GM19351 (cell line): Measurements from ENCODE around the gene KCP.

Experiments
- ATAC-seq: cut with Tn5 transposase; IDR thresholded peaks from one replicate; pipeline ENCODE4 v1.9.1; 2021; ENCODE audit warnings: mild to moderate bottlenecking, moderate library complexity; ENCODE audit not compliant: unreplicated experiment

The KCP gene

DNA sequence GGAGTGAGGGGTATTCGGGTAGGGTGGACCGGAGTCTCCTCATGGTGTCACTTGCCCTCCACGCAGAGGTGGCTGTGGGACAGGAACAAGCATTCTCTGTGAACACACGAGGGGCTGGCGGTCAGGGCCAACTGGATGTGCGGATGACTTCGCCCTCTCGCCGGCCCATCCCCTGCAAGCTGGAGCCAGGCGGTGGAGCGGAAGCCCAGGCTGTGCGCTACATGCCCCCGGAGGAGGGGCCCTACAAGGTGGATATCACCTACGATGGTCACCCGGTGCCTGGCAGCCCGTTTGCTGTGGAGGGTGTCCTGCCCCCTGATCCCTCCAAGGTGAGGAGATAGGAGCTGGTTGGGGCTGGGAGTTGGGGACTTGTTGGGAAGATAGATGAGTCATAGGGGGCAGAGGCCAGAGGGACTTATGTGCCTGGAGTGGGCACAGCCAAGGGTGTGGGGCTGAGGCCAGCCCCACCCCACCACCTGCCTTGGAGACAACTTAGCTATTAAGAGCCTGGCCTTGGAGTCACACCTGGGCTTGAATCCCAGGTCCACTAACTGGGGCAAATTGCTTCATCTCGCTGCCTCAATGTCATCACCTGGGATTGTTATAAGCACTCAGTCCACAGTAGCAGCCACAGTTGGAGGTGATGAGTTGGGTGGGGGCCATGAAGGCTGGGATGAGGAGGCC is 66.4 kb downstream of the KCP start:
- no peak for ATAC-seq

DNA sequence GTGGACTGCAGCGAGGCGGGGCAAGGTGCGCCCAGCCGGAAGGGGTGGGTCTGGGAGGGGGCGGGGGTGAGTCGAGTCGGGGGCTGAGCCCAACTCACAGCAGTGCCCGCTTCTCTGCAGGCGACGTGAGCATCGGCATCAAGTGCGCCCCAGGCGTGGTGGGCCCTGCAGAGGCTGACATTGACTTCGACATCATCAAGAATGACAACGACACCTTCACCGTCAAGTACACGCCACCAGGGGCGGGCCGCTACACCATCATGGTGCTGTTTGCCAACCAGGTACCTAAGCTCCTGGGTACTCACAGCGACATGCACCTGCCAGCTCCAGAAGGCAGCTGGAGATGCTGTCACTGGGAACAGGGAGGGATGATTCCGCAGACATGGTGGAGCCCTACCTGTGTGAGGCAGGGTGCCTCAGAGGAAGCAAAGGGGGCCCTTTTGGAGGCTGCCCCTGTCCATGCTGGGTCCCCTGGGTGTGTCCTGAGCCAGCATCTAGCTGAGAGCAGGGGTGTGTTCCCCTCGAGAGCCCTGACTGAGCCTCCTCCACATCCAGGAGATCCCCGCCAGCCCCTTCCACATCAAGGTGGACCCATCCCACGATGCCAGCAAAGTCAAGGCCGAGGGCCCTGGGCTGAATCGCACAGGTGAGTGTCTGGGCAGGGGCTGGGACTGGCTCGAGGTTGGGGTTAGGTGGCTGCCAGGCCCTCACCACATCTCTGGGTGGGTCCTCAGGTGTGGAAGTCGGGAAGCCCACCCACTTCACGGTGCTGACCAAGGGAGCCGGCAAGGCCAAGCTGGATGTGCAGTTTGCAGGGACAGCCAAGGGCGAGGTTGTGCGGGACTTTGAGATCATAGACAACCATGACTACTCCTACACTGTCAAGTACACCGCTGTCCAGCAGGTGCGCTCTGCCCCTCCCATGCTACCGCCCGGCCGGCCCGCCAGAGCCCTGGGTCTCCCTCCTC is 67.6 kb downstream of the KCP start:
- no peak for ATAC-seq

DNA sequence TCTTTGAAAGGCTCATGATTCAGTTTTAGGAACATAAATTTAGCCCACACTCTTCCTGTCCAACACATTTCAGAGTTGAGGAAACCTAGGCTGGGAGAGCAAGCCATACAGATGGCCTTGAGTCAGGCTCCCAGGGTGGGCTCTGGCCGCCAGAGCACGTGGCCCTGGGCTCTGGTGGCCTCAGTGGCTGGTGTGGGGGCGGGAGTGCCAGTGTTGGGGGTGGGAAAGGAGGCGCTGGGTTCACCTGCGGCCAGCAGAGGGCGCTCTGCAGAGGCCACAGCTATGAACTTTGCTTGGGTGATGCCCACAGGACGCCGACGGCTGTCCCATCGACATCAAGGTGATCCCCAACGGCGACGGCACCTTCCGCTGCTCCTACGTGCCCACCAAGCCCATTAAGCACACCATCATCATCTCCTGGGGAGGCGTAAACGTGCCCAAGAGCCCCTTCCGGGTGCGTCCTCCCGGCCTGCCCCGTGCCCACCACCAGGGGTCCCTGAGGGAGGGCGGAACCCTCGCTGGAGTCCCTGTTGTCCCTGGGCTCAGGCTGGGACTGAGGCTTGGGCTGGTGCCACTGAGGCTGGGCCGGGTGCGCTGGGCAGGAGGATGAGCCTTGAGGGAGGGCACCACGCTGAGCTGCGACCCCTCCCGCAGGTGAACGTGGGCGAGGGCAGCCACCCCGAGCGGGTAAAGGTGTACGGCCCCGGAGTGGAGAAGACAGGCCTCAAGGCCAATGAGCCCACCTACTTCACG is 68.4 kb downstream of the KCP start:
- ATAC-seq: no peak

DNA sequence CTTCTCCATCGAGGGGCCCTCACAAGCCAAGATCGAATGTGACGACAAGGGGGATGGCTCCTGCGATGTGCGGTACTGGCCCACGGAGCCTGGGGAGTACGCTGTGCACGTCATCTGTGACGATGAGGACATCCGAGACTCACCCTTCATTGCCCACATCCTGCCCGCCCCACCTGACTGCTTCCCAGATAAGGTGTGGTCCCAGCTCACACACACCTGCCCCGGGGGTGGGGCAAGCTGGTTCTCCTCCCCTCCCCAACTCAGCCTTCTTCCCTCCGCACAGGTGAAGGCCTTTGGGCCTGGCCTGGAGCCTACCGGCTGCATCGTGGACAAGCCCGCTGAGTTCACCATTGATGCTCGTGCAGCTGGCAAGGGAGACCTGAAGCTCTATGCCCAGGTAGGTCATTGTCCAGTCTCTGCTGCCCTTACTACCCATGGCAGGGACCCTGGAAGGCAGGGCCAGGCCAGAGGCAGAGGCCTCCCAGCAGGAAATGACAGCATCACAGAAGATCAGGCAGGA is 69.3 kb downstream of the KCP start:
- no peak for ATAC-seq

DNA sequence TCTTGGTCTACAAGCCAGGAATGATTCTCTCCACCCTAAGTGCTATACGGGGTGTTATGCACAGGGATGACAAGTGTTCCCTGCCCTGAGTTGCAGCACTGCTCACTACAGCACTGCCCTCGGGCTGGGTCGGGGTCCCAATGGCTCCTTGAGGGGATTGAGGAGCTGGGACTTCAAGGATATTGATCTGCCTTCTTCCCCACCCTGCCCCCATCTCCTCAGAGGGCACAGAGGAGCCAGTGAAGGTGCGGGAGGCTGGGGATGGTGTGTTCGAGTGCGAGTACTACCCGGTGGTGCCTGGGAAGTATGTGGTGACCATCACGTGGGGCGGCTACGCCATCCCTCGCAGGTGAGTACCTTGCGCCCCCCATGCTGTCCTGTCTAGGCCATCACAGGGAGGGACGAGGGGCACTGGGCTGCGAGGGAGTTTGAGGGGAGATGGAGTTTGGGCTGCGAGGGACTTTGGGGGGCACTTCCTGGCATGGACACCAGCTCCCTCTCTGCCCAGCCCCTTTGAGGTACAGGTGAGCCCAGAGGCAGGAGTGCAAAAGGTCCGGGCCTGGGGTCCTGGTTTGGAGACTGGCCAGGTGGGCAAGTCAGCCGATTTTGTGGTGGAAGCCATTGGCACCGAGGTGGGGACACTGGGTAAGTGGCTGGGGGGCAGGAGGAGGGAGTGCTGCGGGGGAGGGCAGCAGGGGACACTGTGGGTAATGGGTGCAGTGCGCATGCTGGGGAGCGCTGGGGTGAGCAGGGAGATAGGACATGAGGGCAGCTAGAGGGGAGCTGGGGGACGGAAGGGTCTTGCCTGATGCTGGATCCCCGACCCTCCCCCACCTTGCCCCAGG is 70.0 kb downstream of the KCP start:
- ATAC-seq: no peak

DNA sequence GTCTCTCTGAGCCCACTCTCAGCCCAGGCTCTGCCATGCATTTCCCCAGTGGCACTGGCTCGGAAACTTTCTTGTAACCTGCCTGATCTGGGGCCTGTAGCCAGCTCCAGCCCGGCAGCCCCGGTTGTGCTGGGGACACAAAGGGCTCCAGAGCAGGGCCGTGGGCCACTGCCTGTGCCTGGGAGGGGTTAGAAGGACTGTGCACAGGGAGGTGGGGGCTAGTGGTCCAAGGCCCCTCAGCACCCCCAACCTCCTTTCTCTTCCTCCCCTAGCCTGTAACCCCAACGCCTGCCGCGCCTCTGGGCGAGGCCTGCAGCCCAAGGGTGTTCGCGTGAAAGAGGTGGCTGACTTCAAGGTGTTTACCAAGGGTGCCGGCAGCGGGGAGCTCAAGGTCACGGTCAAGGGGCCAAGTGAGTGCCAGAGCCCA is 70.7 kb downstream of the KCP start:
- no peak for ATAC-seq

DNA sequence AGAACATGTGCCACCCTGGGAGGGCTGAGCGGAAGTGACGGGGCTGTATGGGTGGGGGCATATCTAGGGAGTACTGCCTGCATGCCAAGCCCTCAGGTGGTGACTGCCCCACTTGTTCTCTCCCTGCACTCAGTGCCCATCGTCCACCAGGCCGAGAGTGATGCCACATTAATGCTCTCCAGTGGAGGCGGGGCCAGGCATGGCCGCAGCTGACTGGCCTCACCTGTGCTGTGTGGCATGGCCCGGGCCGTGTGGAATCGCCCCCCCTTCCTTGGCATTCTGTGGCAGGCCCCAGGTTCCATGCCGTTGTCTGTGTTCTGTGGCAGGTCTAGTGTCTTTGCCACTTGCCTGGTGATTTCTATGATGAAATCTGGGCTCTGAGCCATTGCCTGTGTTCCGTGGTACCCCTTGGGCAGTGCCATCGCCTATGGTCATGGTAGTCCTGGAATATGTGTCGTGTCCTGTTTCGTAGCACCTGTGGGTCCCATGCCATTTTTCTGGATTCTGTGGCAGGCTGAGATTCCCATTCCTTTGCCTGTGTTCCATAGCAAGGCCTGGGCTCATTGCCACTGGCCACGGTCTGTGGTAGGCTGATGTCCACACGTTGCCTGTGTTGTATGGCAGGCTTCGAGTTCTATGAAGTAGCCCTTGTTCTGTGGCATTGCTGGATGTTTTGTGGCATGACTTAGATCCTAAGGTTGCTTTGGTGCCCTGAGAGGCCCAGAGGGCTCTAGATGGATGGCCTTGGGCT is 71.4 kb downstream of the KCP start:
- no peak for ATAC-seq

DNA sequence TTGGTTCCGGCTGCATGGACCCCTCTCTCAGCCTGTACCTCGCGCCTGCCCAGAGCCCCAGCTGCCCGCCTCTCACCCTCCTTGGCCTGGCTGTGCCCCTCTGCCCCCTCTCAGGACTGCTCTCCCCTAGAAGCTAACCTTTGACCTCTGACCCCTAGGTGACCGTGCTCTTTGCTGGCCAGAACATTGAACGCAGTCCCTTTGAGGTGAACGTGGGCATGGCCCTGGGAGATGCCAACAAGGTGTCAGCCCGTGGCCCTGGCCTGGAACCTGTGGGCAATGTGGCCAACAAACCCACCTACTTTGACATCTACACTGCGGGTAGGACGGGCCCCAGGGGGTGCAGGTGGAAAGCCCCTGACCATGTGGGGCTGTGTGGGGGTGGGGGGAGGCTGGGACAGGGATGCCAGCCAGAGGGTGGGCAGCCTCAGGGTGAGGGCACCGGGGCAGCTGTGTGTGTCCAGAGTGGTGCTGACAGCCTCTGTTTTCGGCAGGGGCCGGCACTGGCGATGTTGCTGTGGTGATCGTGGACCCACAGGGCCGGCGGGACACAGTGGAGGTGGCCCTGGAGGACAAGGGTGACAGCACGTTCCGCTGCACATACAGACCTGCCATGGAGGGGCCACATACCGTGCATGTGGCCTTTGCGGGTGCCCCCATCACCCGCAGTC is 72.3 kb downstream of the KCP start:
- no peak for ATAC-seq

DNA sequence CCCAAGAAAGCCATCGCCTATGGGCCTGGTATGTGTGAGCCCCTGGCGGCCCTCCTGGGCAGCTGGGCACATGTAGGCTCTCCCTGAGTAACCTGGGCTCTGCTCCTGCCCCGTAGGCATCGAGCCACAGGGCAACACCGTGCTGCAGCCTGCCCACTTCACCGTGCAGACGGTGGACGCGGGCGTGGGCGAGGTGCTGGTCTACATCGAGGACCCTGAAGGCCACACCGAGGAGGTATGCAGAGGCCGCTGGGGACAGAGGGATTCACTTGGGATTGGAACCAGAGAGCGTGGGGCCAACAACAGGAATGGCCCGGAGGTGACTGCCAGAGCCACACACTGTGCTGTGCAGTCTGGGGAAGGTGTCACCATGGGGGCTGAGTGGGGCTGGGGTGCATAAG is 73.0 kb downstream of the KCP start:
- ATAC-seq: no peak

DNA sequence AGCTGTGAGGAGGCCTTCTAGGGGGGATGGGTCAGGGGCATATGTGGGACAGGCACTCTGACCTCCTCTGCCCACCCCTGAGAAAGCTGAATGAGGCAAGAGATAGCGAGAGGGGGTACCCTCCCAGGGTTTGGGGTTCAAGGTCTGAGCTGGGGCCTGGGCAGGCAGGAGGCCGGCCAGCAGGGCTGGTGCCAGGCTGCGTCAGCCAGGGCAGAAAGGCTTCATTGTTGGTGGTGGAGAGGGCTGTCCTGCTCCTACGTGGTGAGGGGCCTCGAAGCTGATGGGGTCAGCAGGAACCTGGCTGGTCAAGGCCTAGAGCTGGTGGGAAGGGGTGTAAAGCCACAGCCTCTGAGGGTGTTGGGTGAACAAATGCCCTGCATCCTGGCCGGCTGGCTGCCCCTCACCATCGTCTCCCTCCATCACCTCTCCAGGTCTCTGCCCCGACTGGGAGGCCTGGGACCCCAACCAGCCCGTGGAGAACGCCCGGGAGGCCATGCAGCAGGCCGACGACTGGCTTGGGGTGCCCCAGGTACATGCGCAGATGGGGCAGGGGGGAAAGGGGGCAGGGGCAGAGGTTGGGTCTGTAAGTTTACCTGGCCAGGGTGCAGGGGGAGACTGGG is 73.7 kb downstream of the KCP start:
- ATAC-seq: no peak

DNA sequence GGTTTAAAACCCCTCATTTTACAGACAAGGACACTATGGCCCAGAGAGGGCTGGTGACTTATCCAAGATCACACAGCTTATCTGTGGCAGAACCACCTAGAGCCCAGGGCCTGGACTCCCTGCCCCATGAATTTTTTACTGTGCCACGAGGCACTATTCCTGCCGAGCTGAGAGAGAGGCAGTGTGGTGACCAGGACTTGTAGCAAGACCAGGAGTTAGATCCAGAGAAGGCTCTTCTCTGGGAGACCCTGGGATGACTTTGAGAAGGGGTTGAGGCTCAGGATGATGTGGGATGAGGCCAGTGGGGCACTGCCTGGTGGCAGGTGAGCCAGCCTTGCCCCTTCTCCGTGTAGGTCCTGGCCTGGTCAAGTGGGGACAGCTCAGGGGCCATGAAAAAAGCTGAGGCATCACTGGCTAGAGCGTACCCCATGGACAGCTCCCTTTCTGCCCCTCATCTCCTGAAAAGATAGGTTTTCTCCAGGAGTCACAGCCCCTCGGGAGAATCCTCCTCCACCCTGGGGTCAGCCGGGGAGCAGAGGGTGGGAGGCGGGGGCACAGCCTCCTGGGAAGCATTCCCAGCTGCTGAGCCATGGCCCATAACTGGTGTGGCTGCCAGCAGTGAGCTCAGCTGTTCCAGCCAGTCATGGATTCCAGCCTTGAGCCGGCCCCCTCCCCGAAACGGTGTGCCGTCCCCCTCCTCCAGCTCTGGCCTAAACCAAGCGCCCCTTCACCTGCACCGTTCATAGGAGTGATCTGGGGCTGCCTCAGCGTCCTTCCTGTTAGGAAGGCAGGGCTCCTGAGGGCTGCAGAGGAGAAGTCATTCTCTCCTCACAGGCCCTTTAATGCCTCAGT is 74.5 kb downstream of the KCP start:
- ATAC-seq: no peak

DNA sequence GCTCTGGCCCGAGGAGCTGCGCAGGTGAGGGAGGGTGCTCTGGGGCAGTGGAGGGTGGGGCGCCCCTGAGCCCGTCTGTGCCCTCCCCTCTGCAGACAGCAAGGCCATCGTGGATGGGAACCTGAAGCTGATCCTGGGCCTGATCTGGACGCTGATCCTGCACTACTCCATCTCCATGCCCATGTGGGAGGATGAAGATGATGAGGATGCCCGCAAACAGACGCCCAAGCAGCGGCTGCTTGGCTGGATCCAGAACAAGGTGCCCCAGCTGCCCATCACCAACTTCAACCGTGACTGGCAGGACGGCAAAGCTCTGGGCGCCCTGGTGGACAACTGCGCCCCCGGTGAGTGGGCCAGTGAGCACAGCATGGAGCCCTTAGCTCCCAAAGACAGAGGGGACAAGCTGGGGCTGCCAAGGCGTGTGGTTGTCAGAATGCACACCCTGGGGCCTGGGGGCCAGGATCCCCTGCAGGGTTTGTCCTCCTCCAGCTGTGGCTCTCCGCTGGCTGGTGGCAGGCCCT is 75.2 kb downstream of the KCP start:
- no peak for ATAC-seq

DNA sequence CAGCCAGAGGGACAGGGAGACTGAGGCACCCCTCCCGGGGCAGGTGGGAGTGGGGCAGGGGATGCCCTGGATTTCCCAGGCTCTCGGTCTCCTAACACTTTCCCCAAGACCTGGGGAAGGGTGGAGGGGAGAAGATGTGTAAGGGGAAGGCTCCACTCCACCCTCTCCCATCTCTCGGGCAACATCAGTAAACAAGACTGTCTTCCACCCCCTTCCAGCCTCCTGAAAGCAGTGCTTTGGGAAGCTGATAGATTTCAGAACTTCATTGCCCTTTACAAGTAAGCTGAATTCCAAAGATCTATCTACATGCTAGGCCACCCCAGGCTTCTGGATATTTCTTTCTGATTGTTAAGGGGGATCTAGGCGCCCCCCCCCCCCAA is 76.6 kb downstream of the KCP start:
- no peak for ATAC-seq

DNA sequence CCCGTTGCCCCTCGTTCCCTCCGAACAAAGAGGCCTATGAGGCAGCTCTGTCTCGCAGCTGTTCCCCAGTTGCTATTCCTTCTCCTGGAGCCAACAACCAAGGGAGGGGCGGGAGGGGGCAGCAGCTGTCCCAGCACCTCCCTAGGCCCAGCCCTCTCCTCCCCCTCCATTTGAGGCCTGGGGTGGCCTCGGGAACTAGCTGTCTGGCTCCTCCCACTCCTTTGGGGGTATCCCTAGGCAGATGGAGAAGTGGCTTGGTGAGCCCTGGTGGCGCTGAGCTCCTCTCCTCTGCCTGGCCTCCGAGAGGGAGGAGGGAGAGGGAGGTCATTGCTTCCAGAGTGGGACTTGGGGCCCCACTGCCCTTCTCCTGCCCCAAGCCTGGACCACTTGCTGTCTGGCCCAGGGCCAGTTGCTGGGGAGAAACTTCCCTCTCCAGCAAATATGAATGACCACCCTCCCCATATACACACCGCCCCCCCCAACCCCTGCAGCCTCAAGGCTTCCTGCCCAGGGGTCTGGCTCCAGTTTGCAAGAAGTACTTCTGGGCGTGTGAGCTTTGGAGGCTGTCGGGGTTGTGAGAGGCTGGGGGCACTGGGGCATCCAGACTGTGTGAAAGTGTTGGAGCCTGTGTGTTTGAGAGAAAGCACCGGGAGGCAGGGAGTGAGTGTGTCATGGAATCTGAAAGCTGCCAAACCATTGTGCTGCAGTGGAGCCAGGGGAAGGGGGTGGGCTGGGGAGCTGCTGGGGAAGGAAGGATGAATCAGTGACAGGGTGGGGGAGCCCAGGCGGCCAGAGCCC is 77.2 kb downstream of the KCP start:
- no peak for ATAC-seq

DNA sequence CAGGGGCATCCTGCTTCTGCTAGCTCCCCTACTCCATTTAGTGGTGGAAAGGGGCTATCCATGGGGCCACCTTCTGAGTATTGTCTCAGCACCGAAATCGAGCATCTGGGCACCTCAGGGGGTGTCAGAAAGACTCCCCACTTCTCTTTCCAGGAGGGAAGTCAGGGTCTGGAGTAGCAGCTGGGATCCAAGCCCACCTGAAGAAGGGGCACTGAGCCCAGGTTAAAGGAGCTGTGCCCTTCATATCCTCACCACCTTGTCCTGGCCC is 77.7 kb downstream of the KCP start:
- ATAC-seq: no peak

DNA sequence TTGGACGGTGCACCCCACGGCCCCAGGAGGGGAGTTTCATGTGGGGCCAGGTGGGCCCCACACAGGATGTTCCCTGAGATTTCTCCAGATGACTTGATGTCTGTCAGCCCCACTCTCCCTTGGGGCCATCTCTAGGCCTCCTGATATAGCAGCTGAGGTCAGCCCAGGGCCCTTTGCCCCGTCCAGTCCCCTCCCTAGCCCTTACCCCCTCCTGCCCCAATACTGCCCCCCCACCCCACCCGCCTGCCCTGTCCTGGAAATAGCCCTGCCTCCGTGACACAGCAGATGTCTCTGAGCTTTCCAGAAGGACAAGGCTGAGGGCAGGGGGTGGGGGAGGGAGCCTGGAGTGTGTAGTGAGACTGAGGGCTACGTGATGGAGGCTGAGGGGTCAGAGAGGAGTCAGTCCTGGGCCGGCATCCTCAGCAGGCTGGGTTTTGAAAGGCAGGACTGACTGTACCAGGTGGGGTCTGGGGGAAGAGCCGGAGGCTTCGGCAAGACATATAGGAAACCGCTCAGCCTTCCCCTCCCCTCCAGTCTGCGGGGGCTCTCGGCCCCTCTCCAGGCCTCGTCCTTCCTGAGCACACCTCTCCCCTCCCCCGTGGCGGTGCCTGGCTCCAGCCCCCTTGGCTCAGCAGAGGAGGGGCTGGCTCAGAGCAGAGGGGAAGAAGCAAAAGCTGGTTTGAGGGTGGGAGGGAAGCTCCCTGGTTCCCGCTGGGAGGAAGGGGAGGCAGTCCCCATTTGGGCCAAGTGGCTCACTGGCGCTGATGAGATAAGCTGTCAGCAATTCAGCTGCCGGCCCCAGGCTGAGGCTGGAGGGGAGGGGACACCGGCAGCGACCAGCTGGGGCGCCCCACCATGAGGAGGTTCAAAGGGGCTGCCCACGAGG is 78.3 kb downstream of the KCP start:
- no peak for ATAC-seq
